HG03135 (cell line): ENCODE results near the gene THYN1.
A peak's percentile ranks its signal among the peaks of the same experiment; 100 is the strongest.

Experiments
- ATAC-seq: cut with Tn5 transposase; IDR thresholded peaks from one replicate; pipeline ENCODE4 v1.9.1; 2021; ENCODE audit warnings: mild to moderate bottlenecking, moderate library complexity; ENCODE audit not compliant: unreplicated experiment

Gene THYN1

DNA sequence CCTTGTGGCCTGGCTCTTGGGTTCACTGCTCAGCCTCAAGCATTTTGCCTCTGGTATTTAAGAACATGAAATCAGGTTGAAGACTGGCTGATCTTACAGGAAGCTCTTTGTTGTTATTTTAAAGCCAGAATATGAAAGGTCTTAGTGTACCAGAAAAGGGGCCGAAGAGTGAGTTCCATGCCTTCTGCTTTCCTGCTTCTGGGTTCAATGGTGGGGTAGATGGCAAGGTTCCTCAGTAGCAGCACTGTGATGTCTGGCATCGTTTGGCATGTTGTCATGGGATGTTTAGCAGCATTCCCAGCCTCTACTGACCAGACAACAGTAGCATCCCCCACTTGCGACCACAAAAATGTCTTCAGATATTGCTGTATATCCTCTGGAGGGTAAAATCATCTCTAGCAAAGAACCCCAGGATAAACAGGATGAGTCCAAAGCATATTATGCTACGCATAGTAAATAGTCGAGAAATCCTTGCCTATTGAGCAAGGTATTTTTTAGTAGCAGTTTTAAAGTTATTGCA lies 26.3 kb downstream of the THYN1 start:
- no peak for ATAC-seq

DNA sequence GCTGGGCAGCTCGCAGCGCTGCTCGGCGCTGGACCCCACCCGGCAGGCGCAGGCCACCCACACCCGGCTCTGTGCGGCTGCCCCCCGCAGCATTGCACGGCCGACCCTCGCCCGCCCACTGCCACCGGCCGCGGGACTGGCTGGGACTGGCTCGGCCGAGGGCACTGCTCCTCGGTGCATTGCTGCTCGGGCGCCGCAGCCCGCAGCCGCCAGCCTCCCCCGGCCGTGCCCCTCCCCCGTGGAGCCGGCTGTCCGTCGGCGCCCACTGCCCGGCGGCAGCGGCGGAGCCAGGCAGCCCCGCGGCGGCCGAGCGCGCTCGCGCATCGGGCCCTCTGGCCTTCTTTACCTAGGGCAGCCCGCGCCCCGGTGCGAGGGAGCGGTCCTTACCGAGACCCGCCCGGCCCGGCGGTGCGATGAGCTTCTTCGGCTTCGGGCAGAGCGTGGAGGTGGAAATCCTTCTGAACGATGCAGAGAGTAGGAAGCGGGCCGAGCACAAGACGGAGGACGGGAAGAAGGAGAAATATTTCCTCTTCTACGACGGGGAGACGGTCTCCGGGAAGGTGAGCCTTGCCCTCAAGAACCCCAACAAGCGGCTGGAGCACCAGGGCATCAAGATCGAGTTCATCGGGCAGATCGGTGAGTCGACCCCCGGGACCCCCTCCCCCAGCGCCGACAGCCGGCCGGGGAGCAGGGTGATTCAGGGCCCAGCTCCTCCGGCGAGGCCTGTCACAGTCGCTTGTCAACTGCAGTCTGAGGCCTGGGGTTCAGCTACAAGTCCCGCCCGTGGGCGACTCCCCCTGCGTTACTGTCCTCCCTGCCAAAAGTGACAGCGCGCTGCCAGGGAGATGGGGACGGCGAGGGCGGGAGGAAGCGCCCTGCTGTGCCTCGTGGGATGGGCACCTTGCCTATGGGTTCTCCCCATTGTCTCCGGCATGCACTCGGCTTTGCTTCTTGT lies 28.2 kb downstream of the THYN1 start:
- ATAC-seq = peak; percentile 17

DNA sequence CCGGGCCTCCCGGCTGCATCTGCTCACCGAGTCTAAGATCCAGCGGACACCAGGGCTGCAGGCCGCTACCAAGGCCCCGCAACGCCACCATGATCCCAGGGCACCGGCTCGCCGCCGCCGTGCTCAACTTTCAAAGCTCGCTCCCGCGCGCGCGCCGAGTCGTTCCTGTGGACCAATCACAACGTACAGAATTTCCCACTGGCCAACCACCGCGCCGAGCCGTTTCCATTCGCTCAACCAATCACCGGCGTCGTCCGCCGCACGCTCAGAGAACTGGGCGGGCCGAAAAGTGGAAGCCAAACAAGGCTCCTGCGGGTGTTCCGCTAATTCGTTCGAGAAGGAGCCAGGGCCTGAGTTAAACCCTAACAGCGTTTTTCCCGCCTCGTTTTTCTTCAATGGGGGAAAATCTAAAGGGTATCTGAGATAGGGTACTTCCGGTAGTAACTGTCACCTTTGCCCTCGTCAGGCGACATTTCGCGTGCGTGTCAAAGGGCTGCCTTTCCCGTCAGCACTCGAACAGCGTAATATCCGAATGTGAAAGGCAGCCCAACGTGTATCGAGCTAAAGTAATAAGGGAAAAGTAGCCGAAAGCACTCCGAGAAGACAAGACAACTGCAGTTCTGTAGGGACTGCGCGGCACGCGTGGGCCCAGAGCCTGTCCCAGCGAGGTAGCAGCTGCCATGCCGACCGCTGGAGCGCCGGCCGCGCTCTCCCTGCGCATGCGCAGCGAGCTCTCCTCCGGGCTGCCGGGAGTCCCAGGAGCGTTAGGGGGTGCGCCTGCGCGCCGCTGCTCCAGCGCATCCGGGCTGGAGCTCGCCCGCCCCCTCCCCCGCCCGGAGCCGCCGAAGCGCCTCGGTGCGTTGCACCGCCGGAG lies 29.1 kb downstream of the THYN1 start, which contains the start of the genes NCAPD3 and VPS26B:
TSS of gene NCAPD3 (minus strand) at position 132 of the 874 bp plus-strand sequence. CDS start at position 91, 41 bp downstream.
TSS of gene VPS26B (plus strand) at position 836 of the 874 bp plus-strand sequence. CDS start 452 bp downstream, outside the sequence.
- ATAC-seq = peak; percentile 78

DNA sequence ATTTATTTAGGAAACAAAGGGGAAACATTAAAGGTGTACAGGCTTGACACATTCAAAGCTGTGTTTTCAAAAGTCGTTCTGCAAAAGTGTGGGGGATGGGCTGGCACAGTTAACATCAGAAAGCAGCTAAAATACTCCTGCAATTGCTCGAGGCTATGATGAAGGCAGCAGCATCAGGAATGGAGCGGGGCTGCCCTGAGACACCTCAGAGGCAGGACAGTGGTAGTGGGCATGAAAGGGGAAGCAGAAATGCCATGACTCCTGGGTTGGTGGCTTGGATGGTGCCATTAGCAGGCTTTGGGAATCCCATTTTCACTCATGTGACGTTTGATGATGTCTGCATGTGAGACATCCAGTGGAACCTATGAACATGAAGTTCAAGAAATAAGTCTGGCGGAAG lies 30.0 kb downstream of the THYN1 start:
- ATAC-seq = no peak

DNA sequence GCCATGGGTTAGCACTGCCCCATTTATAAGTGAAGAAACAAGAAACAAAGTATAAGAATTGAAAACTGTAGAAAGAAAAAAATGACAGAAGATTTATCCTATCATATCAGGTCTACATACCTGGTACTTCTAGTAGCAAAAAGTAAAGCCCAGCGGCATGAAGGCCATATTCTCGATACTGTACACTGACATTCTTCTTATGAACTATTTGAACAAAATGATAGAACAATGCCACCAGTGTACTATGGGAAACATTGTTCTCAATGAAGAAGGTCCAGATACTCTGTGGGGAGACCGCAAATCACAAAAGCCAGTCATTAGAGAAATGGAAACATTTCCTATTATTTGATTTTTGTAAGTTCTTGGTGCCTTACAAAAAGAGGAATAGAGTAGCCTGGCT lies 36.3 kb downstream of the THYN1 start:
- no peak for ATAC-seq

DNA sequence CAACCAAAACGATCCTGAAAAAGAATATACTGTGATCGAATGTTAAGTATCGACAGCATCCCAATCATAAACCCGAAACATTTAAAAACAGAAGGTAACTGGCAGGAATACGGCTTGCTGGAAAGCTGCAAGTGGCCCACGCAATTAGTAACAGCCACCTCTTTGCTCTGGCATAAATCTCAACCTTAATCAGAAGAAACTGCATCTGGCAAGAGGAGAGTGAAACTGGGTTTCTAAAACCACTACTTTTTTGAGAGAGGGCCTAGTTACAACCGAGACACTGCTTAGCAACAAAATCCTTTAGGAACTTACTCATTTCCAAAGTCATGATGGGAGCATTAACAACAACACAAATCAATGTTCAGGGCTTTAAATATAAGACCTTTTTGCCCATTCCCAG lies 37.3 kb downstream of the THYN1 start:
- ATAC-seq = no peak

DNA sequence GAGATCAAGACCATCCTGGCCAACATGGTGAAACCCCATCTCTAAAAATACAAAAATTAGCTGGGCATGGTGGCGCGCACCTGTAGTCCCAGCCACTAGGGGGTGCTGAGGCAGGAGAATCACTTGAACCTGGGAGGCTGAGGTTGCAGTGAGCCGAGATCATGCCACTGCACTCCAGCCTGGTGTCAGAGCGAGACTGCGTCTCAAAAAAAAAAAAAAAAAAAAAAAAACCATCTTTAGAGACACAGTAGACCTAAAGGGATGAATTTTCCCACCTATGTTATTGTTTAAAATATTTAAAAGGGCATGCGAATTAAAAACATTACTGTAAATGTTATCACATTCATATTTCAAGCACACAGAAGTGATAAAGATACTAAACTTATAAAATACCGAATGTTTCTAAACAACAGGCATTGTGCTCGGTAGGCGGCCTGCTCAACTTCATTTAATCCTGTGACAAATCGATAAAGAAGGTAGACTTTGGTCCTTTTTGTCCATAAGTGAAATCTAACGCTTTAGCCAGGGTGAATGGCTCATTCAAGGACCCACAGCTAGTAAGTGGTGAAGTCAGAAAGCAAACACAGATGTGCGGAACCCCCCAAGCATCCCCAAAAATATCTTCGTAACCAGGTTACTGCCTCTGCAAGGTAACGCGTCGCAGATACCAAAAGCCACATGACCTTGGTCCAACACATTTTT lies 45.5 kb downstream of the THYN1 start:
- ATAC-seq = no peak

DNA sequence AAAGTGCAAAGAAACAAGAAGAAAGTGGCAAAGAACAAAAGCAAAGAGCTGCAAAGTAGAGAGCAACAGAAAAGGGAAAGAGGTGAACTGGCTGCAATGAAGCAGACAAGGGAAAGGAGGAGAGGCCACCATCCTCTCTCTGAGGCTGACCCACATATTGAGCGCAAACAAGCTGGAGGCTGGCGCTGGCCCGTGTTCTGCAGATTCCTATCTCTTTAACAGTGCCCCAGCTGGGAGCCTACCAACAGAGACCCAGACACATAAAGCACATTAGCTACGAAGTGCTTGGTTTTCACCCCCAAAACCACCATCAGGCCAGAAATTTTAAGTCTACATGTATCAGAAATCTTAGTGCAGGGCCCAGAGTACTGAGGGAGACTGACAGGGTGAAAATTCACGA lies 47.0 kb downstream of the THYN1 start:
- no peak for ATAC-seq

DNA sequence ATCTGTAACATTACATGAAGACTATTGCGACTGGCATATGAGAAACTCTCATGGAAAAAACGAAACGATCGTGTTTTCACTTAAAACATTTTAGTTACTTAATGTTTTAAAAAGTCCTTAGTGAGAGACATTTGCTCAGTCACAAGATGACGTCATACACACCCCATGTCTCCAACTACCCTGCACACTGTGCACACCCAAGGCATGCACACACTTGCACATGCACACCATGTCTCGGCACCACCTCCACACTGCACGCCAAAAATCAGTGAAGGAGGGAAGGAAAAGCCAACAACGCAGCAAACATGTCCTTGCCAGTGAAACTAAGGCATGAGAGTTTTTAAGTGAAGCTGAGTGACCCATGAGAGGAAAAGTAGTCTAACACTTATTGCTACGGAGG lies 47.4 kb downstream of the THYN1 start:
- ATAC-seq = no peak

DNA sequence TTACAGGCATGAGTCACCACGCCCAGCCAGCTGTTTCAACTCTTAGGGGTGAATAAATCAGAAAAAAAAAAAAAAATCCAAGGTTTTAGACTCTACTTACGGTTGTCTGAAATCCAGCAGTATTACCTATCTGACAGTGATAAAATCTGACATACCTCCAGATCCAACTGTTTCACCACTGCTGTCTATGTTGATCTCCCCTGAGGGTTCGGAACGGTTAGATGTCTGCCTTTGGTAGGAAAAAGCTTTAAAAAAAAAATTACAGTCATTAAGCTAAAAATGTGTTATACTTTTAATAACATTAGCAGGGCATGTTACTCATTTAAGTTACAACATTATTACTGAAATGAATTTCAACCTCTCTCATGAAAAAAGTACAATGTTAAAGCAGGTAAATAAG lies 50.5 kb downstream of the THYN1 start:
- ATAC-seq = no peak

DNA sequence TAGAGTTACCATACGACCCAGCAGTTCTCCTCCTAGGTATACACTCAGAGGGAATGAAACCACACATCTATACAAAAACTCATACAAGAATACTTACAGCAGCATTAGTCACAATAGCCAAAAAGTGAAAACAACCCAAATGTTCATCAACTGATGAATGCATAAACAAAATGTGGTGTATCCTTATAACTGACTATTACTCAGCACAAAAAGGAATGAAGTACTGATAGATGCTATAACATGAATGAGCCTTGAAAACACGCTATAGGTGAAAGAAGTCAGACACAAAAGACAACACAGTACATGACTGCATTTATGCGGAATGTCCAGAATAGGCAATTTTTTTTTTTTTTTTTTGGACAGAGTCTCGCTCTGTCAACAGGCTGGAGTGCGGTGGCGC lies 52.5 kb downstream of the THYN1 start:
- no peak for ATAC-seq

DNA sequence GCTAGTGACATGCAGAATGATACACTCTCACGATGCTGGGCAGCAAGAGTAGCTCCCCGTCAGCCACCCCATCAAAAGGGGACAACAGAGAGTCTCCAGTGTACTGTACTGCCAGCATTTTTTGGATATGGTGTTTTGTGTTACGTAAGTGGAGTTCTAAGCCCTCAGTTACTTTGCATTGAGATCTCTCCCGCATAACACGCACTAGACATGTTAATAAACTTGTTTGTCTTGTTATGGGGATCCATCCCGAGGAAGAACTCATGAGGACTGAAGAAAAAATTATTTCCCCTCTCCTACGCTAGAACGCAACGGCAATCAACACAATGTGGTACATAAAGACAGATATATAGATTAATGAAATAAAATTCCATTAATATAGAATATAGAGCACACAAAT lies 53.6 kb downstream of the THYN1 start:
- ATAC-seq = no peak
